ENCODE measurements around the gene WIPI1. TPM values are rescaled to one million over a fixed set of nuclear protein-coding genes. Genes with fewer than 3 reads are reported as not detected.

Gene WIPI1
- total and polyA plus RNA-seq, 2 of the 13 experiments (the other 11 are each of a cell fraction or from before 2014, with no cell fraction given), result 29.4 to 141 TPM

GRCh38 chr17:68482576-68483041, 25.3 kb upstream of the WIPI1 start (continued):
- peak; percentile 88; the same call in 1 of the 2 replicates for TF ChIP-seq RXRA (CRISPR knock-in tag; IDR thresholded peaks at IDR 0.05)
- TF ChIP-seq ZNF280D (CRISPR knock-in tag; IDR thresholded peaks at IDR 0.05), result no peak
- no peak for TF ChIP-seq ZNF468 (CRISPR knock-in tag; IDR thresholded peaks at IDR 0.05)
- peak; percentile 89 for TF ChIP-seq BCL6 (CRISPR knock-in tag; IDR thresholded peaks at IDR 0.05)
- TF ChIP-seq MLXIP (CRISPR knock-in tag; IDR thresholded peaks at IDR 0.05; ENCODE audit: borderline replicate concordance), result no peak
- no peak for TF ChIP-seq NFE2L1 (CRISPR knock-in tag; IDR thresholded peaks at IDR 0.05; ENCODE audit: borderline replicate concordance)
- TF ChIP-seq BCL3 (CRISPR knock-in tag; IDR thresholded peaks at IDR 0.05), result no peak
- peak; percentile 91 for TF ChIP-seq ZBTB7B (CRISPR knock-in tag; IDR thresholded peaks at IDR 0.05)
- TF ChIP-seq HNF4A (CRISPR knock-in tag; IDR thresholded peaks at IDR 0.05), result peak; percentile 85
- no peak for TF ChIP-seq HNF1B (CRISPR knock-in tag; IDR thresholded peaks at IDR 0.05)
- TF ChIP-seq TBX2 (CRISPR knock-in tag; IDR thresholded peaks at IDR 0.05; ENCODE audit: borderline replicate concordance), result peak; percentile 69
- TF ChIP-seq ZNF180 (CRISPR knock-in tag; IDR thresholded peaks at IDR 0.05; ENCODE audit: borderline replicate concordance, low read depth), result no peak
- no peak for TF ChIP-seq HCFC1 (IDR thresholded peaks at IDR 0.05; ENCODE audit: low read depth, low read length)
- peak; percentile 7; the same call in 1 of the 2 replicates for TF ChIP-seq ZMYM4 (CRISPR knock-in tag; IDR thresholded peaks at IDR 0.05)
- no peak for TF ChIP-seq ZBTB26 (CRISPR knock-in tag; IDR thresholded peaks at IDR 0.05; ENCODE audit: borderline replicate concordance)
- no peak; the same call in 1 of the 2 replicates for TF ChIP-seq FOXK2 (IDR thresholded peaks at IDR 0.05)
- TF ChIP-seq ATF4 (CRISPR knock-in tag; IDR thresholded peaks at IDR 0.05), result no peak
- peak; percentile 94; the same call in 1 of the 2 replicates for TF ChIP-seq FOXJ3 (CRISPR knock-in tag; IDR thresholded peaks at IDR 0.05; ENCODE audit: borderline replicate concordance)
- no peak for TF ChIP-seq KDM5A (IDR thresholded peaks at IDR 0.05; ENCODE audit: borderline replicate concordance, low read length)

Measured in HepG2 (cell line).